B cell (primary cell): ENCODE results near the gene EPHA10. TPM values are rescaled to one million over a fixed set of nuclear protein-coding genes. Genes with fewer than 3 reads are reported as not detected.

Source experiments
- ATAC-seq: fragments of 200-7000 bp; cut with Tn5 transposase; one replicate; pipeline ENCODE4 v1.10.0; 2021; ENCODE audit warnings: low read depth, mild to moderate bottlenecking, moderate number of reproducible peaks, moderate library complexity
- CTCF ChIA-PET: fragments of 350-600 bp; sonication (Branson Sonifier 250); formaldehyde crosslinking; loops from one replicate; lab custom pipeline; 2021; ENCODE audit warnings: antibody characterized with exemption, inconsistent platforms; lab: Charles Lee
- POLR2A ChIA-PET: fragments of 350-600 bp; sonication (Branson Sonifier 250); formaldehyde crosslinking; loops from one replicate; lab custom pipeline; 2021; ENCODE audit warnings: antibody characterized with exemption; lab: Charles Lee
- DNase-seq: peaks from one replicate; pipeline ENCODE4 v3.0.0; 2013
- H2AFZ ChIP-seq: 2 replicates; pipeline ENCODE4 v1.6.1; 2012; ENCODE audit warnings: mild to moderate bottlenecking, low read depth, low read length; ENCODE audit not compliant: insufficient read depth, poor library complexity, severe bottlenecking
- H3K27ac ChIP-seq, 2 donors: 1 replicate in 1 of 2; 2 replicates in 1 of 2; pipeline ENCODE4 v1.5.1; 2012 to 2013; ENCODE audit warnings: low read length in 2 of 2, mild to moderate bottlenecking in 2 of 2, moderate library complexity in 1 of 2
- H3K27me3 ChIP-seq, 4 experiments: fragments of 200-600 bp in 1 of 4; sonication (generic) in 1 of 4; replicated peaks in 1 of 4; 1 replicate in 2 of 4; 2 replicates in 2 of 4; pipeline versions ENCODE4 v1.6.1 to v1.7.0; 2013 to 2016; ENCODE audit warnings: low read length in 3 of 4, mild to moderate bottlenecking in 2 of 4, mixed read lengths in 1 of 4, moderate library complexity in 1 of 4; ENCODE audit not compliant: insufficient read depth in 4 of 4, control insufficient read depth in 3 of 4; ENCODE audit errors: control extremely low read depth in 1 of 4
- H3K36me3 ChIP-seq, 2 experiments: replicated peaks in 1 of 2; 1 replicate in 1 of 2; 2 replicates in 1 of 2; pipeline versions ENCODE4 v1.6.1 to v1.7.1; 2013; ENCODE audit warnings: low read length in 1 of 2; ENCODE audit not compliant: insufficient read depth in 2 of 2, control insufficient read depth in 1 of 2; ENCODE audit errors: control extremely low read depth in 1 of 2, extremely low read depth in 1 of 2
- H3K4me1 ChIP-seq, 2 donors: fragments of 200-600 bp in 1 of 2; sonication (generic) in 1 of 2; 1 replicate in 1 of 2; 2 replicates in 1 of 2; pipeline versions ENCODE4 v1.5.1 to v1.6.1; 2013 to 2017; ENCODE audit warnings: low read length in 2 of 2; ENCODE audit not compliant: control insufficient read depth in 2 of 2, insufficient read depth in 2 of 2
- H3K4me2 ChIP-seq: replicated peaks from 2 replicates; pipeline ENCODE3; 2012; ENCODE audit warnings: mild to moderate bottlenecking, low read depth, low read length; ENCODE audit not compliant: poor library complexity, severe bottlenecking
- H3K4me3 ChIP-seq, 5 experiments: fragments of 200-600 bp in 1 of 5; sonication (generic) in 1 of 5; 1 replicate in 3 of 5; 2 replicates in 2 of 5; pipeline versions ENCODE4 v1.5.1 to v1.7.0; 2011 to 2016; ENCODE audit warnings: low read length in 4 of 5, mild to moderate bottlenecking in 4 of 5, low read depth in 2 of 5, control low read depth in 1 of 5, moderate library complexity in 1 of 5; ENCODE audit not compliant: insufficient read depth in 1 of 5; ENCODE audit errors: control extremely low read depth in 1 of 5, extremely low read depth in 1 of 5
- H3K79me2 ChIP-seq: fragments of 200-600 bp; sonication (generic); one replicate; pipeline ENCODE4 v1.6.0; 2016; ENCODE audit warnings: low read length; ENCODE audit not compliant: control insufficient read depth, insufficient read depth
- H3K9ac ChIP-seq: fragments of 200-600 bp; sonication (generic); 2 replicates; pipeline ENCODE4 v1.6.1; 2017; ENCODE audit warnings: mild to moderate bottlenecking, low read length, moderate library complexity
- H3K9me3 ChIP-seq, 3 donors: one replicate each; pipeline versions ENCODE4 v1.6.1 to v1.7.1; 2013; ENCODE audit warnings: low read length in 2 of 3; ENCODE audit not compliant: control insufficient read depth in 2 of 3, insufficient read depth in 1 of 3; ENCODE audit errors: control extremely low read depth in 1 of 3
- H4K20me1 ChIP-seq: 2 replicates; pipeline ENCODE4 v1.6.0; 2012; ENCODE audit warnings: mild to moderate bottlenecking, low read length; ENCODE audit not compliant: insufficient read depth, control insufficient read depth, poor library complexity, severe bottlenecking
- H3K27ac Mint-ChIP-seq: one replicate; pipeline ENCODE4 v1.8.0; 2021; ENCODE audit warnings: mixed read lengths
- H3K27me3 Mint-ChIP-seq: one replicate; pipeline ENCODE4 v1.8.0; 2021; ENCODE audit warnings: mixed read lengths
- H3K4me1 Mint-ChIP-seq: one replicate; pipeline ENCODE4 v1.8.0; 2021; ENCODE audit warnings: mixed read lengths
- H3K4me3 Mint-ChIP-seq: one replicate; pipeline ENCODE4 v1.8.0; 2021; ENCODE audit warnings: mixed read lengths
- H3K9me3 Mint-ChIP-seq: one replicate; pipeline ENCODE4 v1.8.0; 2022; ENCODE audit warnings: mixed read lengths; ENCODE audit not compliant: insufficient read depth
- CTCF ChIP-seq: fragments of 200-600 bp; IDR thresholded peaks from one replicate; pipeline ENCODE4 v1.8.0; 2022; ENCODE audit warnings: antibody characterized with exemption, mild to moderate bottlenecking
- EZH2 ChIP-seq: IDR thresholded peaks from 2 replicates; pipeline ENCODE4 v1.6.1; 2012; ENCODE audit warnings: borderline replicate concordance, low read depth, mild to moderate bottlenecking, moderate library complexity, low read length; ENCODE audit not compliant: insufficient read depth, poor library complexity, severe bottlenecking
- WGBS: methylation state at CpG from one replicate; pipeline ENCODE4 v1.1.5; 2013; ENCODE audit warnings: missing lambda C conversion rate; ENCODE audit not compliant: insufficient coverage; 5-methylcytosine and 5-hydroxymethylcytosine counted together
- intact Hi-C: fragments of 100-400 bp; cut with micrococcal nuclease; formaldehyde crosslinking; loops from one replicate; pipeline ENCODE4 v1.10.0; 2022
- polyA plus RNA-seq: library from polyadenylated mRNA; depleted of rRNA; stranded (reverse); fragments of >200 nt; gene quantifications from 2 replicates; pipeline ENCODE4 v1.2.3, GENCODE V29; 2012
- total RNA-seq, 2 donors: library from RNA; stranded (reverse); fragments of 120-200 nt in 1 of 2; gene quantifications; 1 replicate in 1 of 2; 2 replicates in 1 of 2; pipeline versions ENCODE4 v1.2.3 to v1.2.4, GENCODE V29; 2013 to 2022

EPHA10 gene
- total and polyA plus RNA-seq, 2 donors (not counting 1 experiment from before 2014, with no cell fraction given), result 0.39 to 0.94 TPM

- H3K79me2 ChIP-seq, result no peaks in the 10 kb centered on the region
- Mint-ChIP-seq H3K4me1 (peaks cover 16% of the 10 kb centered on the region), H3K4me3 (no peak overlapping the region), H3K27me3 (no peaks in the 10 kb centered on the region), H3K9me3 (no peaks in the 10 kb centered on the region), H3K27ac (no peak overlapping the region)
- peaks cover 0 to 25% of the 10 kb centered on the region in 2 experiments for H3K36me3 ChIP-seq
- intact Hi-C loops, result no loop called here
- peaks cover 11% of the 10 kb centered on the region for H4K20me1 ChIP-seq
- no peak overlapping the region for H3K4me3 ChIP-seq
- WGBS, result 93% methylated on average over 2 of the region's 3 CpGs
- POLR2A ChIA-PET, result interaction anchor here (1.4 kb wide), 1 partner anchor 10 kb away, joined by 5 read pairs; the partner anchor contains the start of genes C1orf122 and YRDC
- DNase-seq (no peak), ATAC-seq (no peak)
- peaks cover 15 to 18% of the 10 kb centered on the region in 2 donors for H3K4me1 ChIP-seq
- no peak for TF ChIP-seq EZH2
- no peak for TF ChIP-seq CTCF
- no peak overlapping the region for H3K27ac ChIP-seq
- H3K4me2 ChIP-seq, result no peak overlapping the region
- no peaks in the 10 kb centered on the region for H3K9me3 ChIP-seq
- H2AFZ ChIP-seq, result no peak overlapping the region
- peaks cover 0 to 9% (median 0%) of the 10 kb centered on the region in 4 experiments for H3K27me3 ChIP-seq
- H3K9ac ChIP-seq, result no peak overlapping the region
- CTCF ChIA-PET, result interaction anchor here (0.7 kb wide), 1 partner anchor 1038 kb away, joined by 3 read pairs; no protein-coding TSS in a partner anchor
These were observed 32.9 kb upstream of the EPHA10 start for GRCh38 chr1:37797750-37798345.
